Measurements from ENCODE around the gene TERC. TPM values are rescaled to one million over a fixed set of nuclear protein-coding genes. Genes with fewer than 3 reads are reported as not detected.

The TERC gene
- polyA plus RNA-seq, 1 donor from 2014 or later, result not detected

DNA sequence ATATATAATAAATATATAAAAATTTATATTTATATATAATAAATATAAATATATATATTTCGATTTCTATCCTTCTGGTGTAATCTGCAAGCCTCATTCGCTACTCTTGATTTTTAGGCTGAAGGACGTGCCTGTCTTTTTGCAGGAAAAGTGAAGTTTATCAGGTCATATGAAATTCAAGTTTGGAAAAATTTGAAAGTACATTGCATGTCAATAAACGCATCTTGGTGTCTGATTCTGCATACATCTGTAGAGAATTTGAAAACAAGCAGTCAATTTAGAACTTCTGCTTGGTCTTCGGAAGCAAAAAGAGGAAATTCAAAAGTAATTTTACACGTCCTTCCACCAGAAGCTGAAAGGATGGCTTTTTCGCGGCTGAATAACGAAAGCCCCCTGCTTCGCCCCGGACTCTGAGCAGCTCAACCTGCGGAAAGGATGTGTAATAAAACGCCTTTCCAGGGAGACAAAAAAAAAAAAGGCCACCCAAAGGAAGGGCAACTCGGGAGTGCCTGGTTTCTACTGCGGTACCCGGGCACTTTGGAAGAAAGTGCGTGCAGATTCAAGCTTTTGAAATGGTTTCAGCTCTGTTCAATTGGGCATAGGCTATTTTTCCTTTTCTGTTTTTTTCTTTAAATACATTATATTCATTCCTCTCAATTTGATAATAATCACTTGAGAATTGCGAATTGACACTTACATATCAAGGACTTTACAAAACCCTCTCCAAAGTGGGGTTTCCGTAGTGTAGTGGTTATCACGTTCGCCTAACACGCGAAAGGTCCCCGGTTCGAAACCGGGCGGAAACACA lies 6.8 kb upstream of the TERC start:
- H3K4me3 ChIP-seq (ENCODE audit: low read length), result peak overlapping the region; percentile 93
- peak overlapping the region; percentile 99 for H3K9ac ChIP-seq (ENCODE audit: low read length)
- H3K9me3 ChIP-seq (ENCODE audit: low read length), result no peaks in the 10 kb centered on the region
- TF ChIP-seq POLR2AphosphoS5 (IDR thresholded peaks at IDR 0.05), result no peak
- TF ChIP-seq SMC3 (conservative IDR thresholded peaks at IDR 0.05; ENCODE audit: poor library complexity), result peak; percentile 36
- TF ChIP-seq EP300 (conservative IDR thresholded peaks at IDR 0.05; ENCODE audit: poor library complexity, severe bottlenecking), result no peak
- no peak for TF ChIP-seq REST (IDR thresholded peaks at IDR 0.05; ENCODE audit: borderline replicate concordance)
- no peaks in the 10 kb centered on the region for H3F3A ChIP-seq (ENCODE audit: insufficient read depth, low read length, poor library complexity, severe bottlenecking)
- H3K36me3 ChIP-seq (ENCODE audit: insufficient read depth, low read length), result no peaks in the 10 kb centered on the region
- H3K27ac ChIP-seq (ENCODE audit: low read length), result peak overlapping the region; percentile 99
- peak overlapping the region; percentile 68 for H3K4me2 ChIP-seq (ENCODE audit: low read length)
- peaks cover 22% of the 10 kb centered on the region for H3K79me2 ChIP-seq (replicated peaks; ENCODE audit: insufficient read depth, low read length)
- H2AFZ ChIP-seq (ENCODE audit: low read depth, low read length), result peak overlapping the region; percentile 82
- H3K9me2 ChIP-seq (ENCODE audit: insufficient read depth, low read length), result no peaks in the 10 kb centered on the region
- peaks cover 5% of the 10 kb centered on the region for H3K27me3 ChIP-seq (ENCODE audit: insufficient read depth, low read depth, low read length)
- H4K20me1 ChIP-seq (ENCODE audit: insufficient read depth), result no peaks in the 10 kb centered on the region

DNA sequence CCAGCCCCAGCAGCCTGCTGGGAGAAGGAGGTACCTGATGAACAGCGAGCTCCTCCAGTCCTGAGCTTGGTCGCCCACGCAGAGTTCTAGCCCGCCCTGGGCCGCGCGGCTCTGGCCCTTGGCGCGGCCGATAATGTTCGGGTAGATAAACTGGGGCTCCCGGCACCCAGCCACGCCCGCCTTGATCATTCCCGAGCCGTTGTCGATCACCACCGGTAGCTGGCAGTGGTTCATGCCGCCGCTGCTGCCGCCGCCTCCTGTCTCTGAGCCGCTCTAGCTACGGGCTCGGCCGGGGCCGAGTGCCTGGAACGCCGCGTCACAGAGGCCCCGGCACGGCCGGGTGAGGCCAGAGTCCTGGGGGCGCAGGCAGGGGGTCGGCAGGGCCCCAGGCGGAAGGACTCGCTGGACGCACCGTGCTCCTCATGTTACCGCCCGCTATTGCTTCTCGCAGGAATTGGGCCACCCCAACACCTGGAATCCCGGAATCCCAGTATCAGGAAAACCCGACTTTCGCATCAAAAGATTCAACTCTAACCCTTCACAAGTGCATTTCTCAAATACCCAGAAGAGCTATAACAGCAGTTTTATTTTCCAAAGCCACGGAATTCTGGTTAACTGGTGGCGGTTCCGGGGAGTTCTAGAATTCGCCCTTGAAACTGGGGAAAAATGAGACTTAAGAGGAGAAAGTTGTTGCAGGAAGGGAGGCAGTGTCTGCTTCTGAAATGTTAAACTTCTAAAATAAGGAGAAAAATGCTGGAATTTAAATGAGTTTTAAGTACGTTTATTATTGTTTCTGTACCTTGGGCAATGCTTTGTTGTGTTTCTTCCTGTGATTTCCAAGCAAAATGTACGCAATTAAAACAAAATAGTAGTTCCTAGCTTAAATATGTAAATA lies 4.7 kb upstream of the TERC start, which contains the start of gene ACTRT3:
Gene ACTRT3, minus strand, starts transcription at position 275 of the 895 bp plus-strand sequence. Its CDS starts 41 bp downstream, at position 234.
- no peak within 1 kb of the TSS for H2AFZ ChIP-seq (ENCODE audit: low read depth, low read length)
- H3K36me3 ChIP-seq (ENCODE audit: insufficient read depth, low read length), result no peaks in the 10 kb centered on the region
- peaks cover 5% of the 10 kb centered on the region for H3K79me2 ChIP-seq (replicated peaks; ENCODE audit: insufficient read depth, low read length)
- TF ChIP-seq RAD21 (conservative IDR thresholded peaks at IDR 0.05) (no peak), SMC3 (conservative IDR thresholded peaks at IDR 0.05; ENCODE audit: poor library complexity) (no peak), EZH2 (IDR thresholded peaks at IDR 0.05; ENCODE audit: borderline replicate concordance, insufficient read depth, low read length, poor library complexity, severe bottlenecking) (no peak), EP300 (conservative IDR thresholded peaks at IDR 0.05; ENCODE audit: poor library complexity, severe bottlenecking) (no peak), POLR2AphosphoS5 (IDR thresholded peaks at IDR 0.05) (no peak), REST (IDR thresholded peaks at IDR 0.05; ENCODE audit: borderline replicate concordance) (no peak), MXI1 (conservative IDR thresholded peaks at IDR 0.05; ENCODE audit: poor library complexity, severe bottlenecking) (no peak), TAF1 (IDR thresholded peaks at IDR 0.05; ENCODE audit: low read depth) (no peak)
- TF ChIP-seq, protein P1, sequence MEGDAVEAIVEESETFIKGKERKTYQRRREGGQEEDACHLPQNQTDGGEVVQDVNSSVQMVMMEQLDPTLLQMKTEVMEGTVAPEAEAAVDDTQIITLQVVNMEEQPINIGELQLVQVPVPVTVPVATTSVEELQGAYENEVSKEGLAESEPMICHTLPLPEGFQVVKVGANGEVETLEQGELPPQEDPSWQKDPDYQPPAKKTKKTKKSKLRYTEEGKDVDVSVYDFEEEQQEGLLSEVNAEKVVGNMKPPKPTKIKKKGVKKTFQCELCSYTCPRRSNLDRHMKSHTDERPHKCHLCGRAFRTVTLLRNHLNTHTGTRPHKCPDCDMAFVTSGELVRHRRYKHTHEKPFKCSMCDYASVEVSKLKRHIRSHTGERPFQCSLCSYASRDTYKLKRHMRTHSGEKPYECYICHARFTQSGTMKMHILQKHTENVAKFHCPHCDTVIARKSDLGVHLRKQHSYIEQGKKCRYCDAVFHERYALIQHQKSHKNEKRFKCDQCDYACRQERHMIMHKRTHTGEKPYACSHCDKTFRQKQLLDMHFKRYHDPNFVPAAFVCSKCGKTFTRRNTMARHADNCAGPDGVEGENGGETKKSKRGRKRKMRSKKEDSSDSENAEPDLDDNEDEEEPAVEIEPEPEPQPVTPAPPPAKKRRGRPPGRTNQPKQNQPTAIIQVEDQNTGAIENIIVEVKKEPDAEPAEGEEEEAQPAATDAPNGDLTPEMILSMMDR (IDR thresholded peaks at IDR 0.05; ENCODE audit: poor library complexity, severe bottlenecking), result no peak
- no peak within 1 kb of the TSS for H3K4me2 ChIP-seq (ENCODE audit: low read length)
- H3K27ac ChIP-seq (ENCODE audit: low read length), result no peak within 1 kb of the TSS
- peak within 1 kb of the TSS; percentile 59 for H3K4me3 ChIP-seq (ENCODE audit: low read length)
- H3F3A ChIP-seq (ENCODE audit: insufficient read depth, low read length, poor library complexity, severe bottlenecking), result no peaks in the 10 kb centered on the region
- H4K20me1 ChIP-seq (ENCODE audit: insufficient read depth), result no peaks in the 10 kb centered on the region
- H3K9me3 ChIP-seq (ENCODE audit: low read length), result peaks cover 6% of the 10 kb centered on the region
- no peak within 1 kb of the TSS for H3K9ac ChIP-seq (ENCODE audit: low read length)
- H3K9me2 ChIP-seq (ENCODE audit: insufficient read depth, low read length), result no peaks in the 10 kb centered on the region
- peaks cover 14% of the 10 kb centered on the region for H3K27me3 ChIP-seq (ENCODE audit: insufficient read depth, low read depth, low read length)
